ENCODE measurements around the gene HECTD4. TPM values are rescaled to one million over a fixed set of nuclear protein-coding genes. Genes with fewer than 3 reads are reported as not detected.

The HECTD4 gene
- total RNA-seq, 1 donor from 2014 or later, result 63.3 TPM

DNA sequence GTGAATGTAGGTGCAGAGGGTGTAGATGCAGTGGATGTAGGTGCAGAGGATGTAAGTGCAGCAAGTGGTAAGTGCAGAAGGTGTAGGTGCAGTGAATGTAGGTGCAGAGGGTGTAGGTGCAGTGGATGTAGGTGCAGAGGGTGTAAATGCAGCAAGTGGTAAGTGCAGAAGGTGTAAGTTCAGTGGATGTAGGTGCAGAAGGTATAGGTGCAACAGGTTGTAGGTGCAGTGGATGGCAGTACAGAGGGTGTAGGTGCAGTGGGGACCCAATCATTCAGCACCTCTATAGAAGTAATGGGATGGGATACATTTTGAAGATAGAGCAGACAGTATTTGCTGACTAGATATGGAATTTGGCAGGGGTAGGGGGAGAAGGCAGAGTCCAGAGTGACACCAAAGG is 85.0 kb downstream of the HECTD4 start:
- Mint-ChIP-seq H3K27me3 (ENCODE audit: unreplicated experiment) (no peaks in the 10 kb centered on the region), H3K9me3 (ENCODE audit: unreplicated experiment) (no peaks in the 10 kb centered on the region), H3K4me3 (ENCODE audit: unreplicated experiment) (no peak overlapping the region), H3K36me3 (ENCODE audit: unreplicated experiment) (peaks cover 10% of the 10 kb centered on the region), H3K4me1 (ENCODE audit: unreplicated experiment) (no peaks in the 10 kb centered on the region), H3K27ac (ENCODE audit: unreplicated experiment) (no peak overlapping the region)
- no peak for DNase-seq (ENCODE audit: extremely low spot score, unreplicated experiment)
- TF ChIP-seq, protein P1, sequence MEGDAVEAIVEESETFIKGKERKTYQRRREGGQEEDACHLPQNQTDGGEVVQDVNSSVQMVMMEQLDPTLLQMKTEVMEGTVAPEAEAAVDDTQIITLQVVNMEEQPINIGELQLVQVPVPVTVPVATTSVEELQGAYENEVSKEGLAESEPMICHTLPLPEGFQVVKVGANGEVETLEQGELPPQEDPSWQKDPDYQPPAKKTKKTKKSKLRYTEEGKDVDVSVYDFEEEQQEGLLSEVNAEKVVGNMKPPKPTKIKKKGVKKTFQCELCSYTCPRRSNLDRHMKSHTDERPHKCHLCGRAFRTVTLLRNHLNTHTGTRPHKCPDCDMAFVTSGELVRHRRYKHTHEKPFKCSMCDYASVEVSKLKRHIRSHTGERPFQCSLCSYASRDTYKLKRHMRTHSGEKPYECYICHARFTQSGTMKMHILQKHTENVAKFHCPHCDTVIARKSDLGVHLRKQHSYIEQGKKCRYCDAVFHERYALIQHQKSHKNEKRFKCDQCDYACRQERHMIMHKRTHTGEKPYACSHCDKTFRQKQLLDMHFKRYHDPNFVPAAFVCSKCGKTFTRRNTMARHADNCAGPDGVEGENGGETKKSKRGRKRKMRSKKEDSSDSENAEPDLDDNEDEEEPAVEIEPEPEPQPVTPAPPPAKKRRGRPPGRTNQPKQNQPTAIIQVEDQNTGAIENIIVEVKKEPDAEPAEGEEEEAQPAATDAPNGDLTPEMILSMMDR (IDR thresholded peaks at IDR 0.05), result no peak

DNA sequence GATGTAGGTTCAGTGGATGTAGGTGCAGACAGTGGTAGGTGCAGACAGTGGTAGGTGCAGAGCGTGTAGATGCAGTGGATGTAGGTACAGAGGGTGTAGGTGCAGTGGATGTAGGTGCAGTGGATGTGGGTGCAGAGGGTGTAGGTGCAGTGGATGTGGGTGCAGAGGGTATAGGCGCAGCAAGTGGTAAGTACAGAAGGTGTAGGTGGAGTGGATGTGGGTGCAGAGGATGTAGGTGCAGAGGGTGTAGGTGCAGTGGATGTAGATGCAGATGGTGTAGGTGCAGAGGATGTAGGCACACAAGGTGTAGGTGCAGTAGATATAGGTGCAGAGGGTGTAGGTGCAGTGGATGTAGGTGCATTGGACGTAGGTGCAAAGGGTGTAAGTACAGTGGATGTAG is 86.0 kb downstream of the HECTD4 start:
- no peak overlapping the region for H3K4me3 Mint-ChIP-seq (ENCODE audit: unreplicated experiment)
- H3K36me3 Mint-ChIP-seq (ENCODE audit: unreplicated experiment), result peaks cover 10% of the 10 kb centered on the region
- no peaks in the 10 kb centered on the region for H3K9me3 Mint-ChIP-seq (ENCODE audit: unreplicated experiment)
- no peak overlapping the region for H3K27ac Mint-ChIP-seq (ENCODE audit: unreplicated experiment)
- TF ChIP-seq, protein P1 (IDR thresholded peaks at IDR 0.05), result no peak
- no peaks in the 10 kb centered on the region for H3K27me3 Mint-ChIP-seq (ENCODE audit: unreplicated experiment)
- DNase-seq (ENCODE audit: extremely low spot score, unreplicated experiment), result no peak
- H3K4me1 Mint-ChIP-seq (ENCODE audit: unreplicated experiment), result no peaks in the 10 kb centered on the region

DNA sequence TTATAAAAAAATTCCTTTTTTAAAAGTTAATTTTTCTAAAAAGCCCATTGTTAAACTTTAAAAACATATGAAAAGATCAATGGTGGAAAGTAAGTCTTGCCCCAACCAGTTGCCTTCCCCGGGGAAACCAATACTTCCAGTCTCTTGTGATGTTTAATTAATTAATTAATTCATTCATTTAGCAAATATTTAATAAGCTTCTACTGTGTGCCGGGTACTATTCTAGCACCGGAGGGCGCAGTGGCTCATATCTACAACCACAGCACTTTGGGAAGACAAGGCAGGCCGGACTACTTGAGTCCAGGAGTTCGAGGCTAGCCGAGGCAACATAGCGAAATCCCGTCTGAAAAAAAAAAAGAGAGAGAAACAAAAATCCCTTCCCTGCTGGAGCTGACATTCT is 87.4 kb downstream of the HECTD4 start:
- DNase-seq (ENCODE audit: extremely low spot score, unreplicated experiment), result no peak
- H3K27me3 Mint-ChIP-seq (ENCODE audit: unreplicated experiment), result no peaks in the 10 kb centered on the region
- no peaks in the 10 kb centered on the region for H3K4me1 Mint-ChIP-seq (ENCODE audit: unreplicated experiment)
- H3K4me3 Mint-ChIP-seq (ENCODE audit: unreplicated experiment), result no peak overlapping the region
- H3K27ac Mint-ChIP-seq (ENCODE audit: unreplicated experiment), result no peak overlapping the region
- no peaks in the 10 kb centered on the region for H3K9me3 Mint-ChIP-seq (ENCODE audit: unreplicated experiment)
- TF ChIP-seq, protein P1 (IDR thresholded peaks at IDR 0.05), result no peak
- peaks cover 11% of the 10 kb centered on the region for H3K36me3 Mint-ChIP-seq (ENCODE audit: unreplicated experiment)

DNA sequence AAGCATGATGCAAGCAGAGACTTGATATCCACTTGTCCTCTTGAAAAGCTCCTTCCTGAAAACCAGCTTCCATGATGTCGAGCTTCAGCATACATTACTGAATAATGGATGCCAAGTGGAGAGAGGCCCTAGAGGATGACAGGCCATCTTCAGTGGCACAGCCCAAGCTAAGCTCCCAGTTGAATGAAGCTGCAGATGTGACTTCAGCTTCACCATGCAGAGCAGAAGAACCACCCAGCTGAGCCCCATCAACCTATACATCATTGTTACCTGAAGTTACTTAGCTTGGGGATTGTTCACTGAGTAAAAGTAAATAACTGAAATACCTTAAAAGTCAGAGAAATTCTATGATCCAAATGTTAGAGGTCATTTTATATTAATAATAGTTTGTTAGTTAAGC is 93.6 kb downstream of the HECTD4 start:
- TF ChIP-seq, protein P1 (IDR thresholded peaks at IDR 0.05), result no peak
- Mint-ChIP-seq H3K4me3 (ENCODE audit: unreplicated experiment) (no peak overlapping the region), H3K36me3 (ENCODE audit: unreplicated experiment) (peaks cover 20% of the 10 kb centered on the region), H3K27ac (ENCODE audit: unreplicated experiment) (no peak overlapping the region), H3K27me3 (ENCODE audit: unreplicated experiment) (no peaks in the 10 kb centered on the region), H3K9me3 (ENCODE audit: unreplicated experiment) (peaks cover 6% of the 10 kb centered on the region), H3K4me1 (ENCODE audit: unreplicated experiment) (no peaks in the 10 kb centered on the region)
- DNase-seq (ENCODE audit: extremely low spot score, unreplicated experiment), result no peak

DNA sequence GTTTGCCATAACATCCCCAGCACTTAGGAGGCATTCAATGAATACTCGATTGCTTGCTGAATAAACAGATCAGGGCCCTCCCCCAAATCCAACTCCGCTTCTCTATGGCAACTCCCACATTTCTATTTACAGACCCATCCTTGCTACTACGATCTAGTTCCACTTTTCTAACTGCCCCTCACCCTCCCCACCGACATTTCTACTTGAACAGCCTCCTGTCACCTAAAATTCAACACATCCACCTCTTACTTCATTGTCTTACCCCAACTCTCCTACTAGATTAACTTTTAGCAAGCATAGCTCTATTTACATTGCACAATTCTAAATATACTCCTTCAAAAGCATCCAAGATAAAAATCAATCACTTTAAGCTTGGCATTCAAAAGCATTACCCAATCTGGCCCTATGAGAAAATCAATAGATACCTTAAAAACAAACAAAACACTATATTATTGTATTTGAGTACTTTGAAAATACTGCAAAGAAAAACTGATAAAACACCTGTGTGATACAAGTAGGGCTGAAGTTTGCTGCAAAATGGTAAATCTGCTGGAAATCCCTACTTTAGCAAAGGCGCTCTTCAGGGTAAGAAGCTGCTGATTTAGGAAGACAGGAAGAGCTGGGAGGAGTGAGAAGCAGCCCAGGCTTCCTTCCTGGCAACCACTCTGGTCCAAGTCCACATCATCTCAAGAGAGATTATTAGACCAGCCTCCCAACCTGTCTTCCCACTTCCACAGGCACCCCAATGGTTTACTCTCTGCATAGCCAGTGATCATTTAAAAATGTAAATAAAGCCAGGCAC is 96.4 kb downstream of the HECTD4 start:
- no peak overlapping the region for H3K4me3 Mint-ChIP-seq (ENCODE audit: unreplicated experiment)
- H3K36me3 Mint-ChIP-seq (ENCODE audit: unreplicated experiment), result peaks cover 14% of the 10 kb centered on the region
- H3K27ac Mint-ChIP-seq (ENCODE audit: unreplicated experiment), result no peak overlapping the region
- H3K27me3 Mint-ChIP-seq (ENCODE audit: unreplicated experiment), result no peaks in the 10 kb centered on the region
- peaks cover 6% of the 10 kb centered on the region for H3K9me3 Mint-ChIP-seq (ENCODE audit: unreplicated experiment)
- TF ChIP-seq, protein P1 (IDR thresholded peaks at IDR 0.05), result no peak
- H3K4me1 Mint-ChIP-seq (ENCODE audit: unreplicated experiment), result no peaks in the 10 kb centered on the region
- DNase-seq (ENCODE audit: extremely low spot score, unreplicated experiment), result no peak
